HG02623 (cell line): ENCODE results near the gene RNF11.
A peak's percentile ranks its signal among the peaks of the same experiment; 100 is the strongest.
"Not testable (repeated sequence)": the region's sequence is repeated elsewhere in the genome, so short reads cannot be mapped to it uniquely, and the experiment has no call there.

ENCODE experiments used
- ATAC-seq: cut with Tn5 transposase; IDR thresholded peaks from one replicate; pipeline ENCODE4 v1.9.1; 2021; ENCODE audit warnings: moderate library complexity; ENCODE audit not compliant: unreplicated experiment

RNF11 gene

DNA sequence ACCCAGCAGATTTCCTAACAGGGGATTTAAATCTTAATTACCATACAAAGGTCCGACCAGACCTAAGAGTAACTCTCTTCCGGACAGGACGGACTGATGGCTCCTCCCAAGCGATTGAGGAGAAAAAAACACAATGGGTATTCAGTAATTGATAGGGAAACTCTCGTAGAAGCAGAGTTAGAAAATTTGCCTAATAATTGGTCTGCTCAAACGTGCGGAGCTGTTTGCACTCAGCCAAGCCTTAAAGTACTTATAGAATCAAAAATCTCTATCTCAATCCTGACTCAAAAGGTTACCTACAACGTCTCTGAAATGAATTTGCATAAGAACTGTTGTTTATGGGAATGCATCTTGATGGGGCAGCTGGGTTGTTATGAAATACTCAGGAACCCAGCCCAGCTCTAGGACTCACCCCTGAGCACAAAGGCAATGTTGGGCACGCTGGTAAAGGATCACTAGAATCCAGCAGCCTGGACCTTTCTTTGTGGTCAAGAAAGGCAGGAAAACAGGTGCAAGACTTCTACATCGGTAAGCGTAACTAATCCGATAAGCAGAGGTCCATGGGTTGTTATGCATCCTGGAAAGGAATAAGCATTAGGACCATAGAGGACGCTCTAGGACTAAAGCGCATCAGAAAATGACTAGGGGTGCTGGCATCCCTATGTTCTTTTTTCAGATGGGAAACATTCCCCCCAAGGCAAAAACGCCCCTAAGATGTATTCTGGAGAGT, 8.7 kb upstream of the RNF11 start:
- ATAC-seq = not testable (repeated sequence)

GRCh38 chr1:51228471-51228870, 7.6 kb upstream of the RNF11 start:
- not testable (repeated sequence) for ATAC-seq

DNA sequence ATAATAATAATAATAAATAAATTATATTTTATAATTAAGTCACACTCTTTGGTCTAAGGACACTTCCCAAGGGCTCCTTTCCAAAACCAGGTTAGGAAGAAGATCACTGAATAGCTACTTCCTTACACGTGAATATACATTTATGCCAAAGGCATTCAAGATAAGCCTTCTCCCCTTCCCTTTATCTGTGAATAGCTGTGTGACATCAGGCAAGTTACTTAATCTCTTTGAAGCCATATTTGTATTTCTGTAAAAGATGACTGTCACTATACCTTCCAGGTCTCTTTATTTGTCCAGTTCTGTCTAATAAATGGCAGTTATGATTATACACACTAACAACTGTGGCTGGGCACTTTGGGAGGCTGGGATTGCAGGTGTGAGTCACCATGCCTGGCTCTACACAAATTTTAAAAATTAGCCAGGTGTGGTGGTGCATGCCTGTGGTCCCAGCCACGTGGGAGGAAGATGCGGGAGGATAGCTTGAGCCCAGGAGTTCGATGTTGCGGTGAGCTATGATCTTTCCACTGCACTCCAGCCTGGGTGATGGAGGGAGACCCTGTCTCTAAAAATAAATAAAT, 5.5 kb upstream of the RNF11 start:
- ATAC-seq = no peak

DNA sequence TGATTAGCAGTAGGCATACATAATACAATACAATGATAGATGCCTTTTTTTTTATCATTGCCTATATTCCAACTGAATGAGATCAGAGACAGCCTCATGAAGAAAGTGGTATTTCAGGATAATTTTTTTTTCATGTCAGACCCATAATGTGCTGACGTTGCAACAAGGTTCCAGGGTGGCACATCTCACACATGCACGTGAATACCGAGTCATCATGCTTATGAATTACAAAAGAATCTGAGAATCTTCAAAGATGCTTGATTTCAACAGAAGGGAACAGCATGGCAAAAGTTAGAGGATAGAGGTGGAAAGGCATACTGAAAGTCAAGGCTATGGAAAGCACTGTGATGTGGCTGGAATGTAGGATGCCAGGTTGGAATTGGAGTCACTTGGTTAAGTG, 5.0 kb upstream of the RNF11 start:
- no peak for ATAC-seq

- no peak for ATAC-seq
These were observed 4.2 kb upstream of the RNF11 start for GRCh38 chr1:51231896-51232295.

- not testable (repeated sequence) for ATAC-seq
These were observed 1.8 kb upstream of the RNF11 start for GRCh38 chr1:51234236-51234635.

DNA sequence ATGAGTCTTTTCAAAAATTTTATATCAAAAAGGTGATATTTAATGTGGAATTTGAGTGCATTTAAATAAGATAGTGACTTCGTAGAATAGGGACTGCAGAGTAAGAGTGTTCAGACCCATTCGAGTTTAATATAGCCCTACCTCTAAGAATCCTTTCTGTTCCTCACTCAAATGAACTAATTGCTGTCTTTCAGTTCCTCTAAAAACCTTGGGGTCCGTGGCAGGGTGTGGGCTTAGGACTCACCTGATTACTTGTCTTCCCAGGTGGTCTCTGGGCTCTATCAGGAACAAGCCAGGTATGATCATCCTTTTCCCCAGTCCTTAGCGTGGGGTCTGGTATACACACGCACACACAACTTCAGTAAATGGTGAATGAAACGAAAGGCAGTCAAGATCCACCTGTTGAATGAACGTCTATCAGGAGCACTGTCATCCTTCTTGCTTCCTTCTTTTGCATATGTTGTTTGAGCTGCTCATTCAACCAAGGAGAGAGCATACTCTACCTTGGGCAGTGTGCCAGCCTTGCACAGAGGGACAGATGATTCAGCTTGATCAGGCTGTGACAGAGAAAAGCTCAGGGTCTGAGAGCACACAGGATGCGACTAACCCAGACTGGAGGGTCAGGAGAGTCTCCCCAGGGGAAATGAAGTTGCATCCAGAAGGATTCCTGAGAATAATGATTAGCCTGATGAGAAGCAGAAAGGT, 1.2 kb upstream of the RNF11 start:
- ATAC-seq = peak; percentile 56

GRCh38 chr1:51236531-51237350, 668 bp downstream of the RNF11 start:
- ATAC-seq = peak; percentile 1

GRCh38 chr1:51237351-51238033, 1.4 kb downstream of the RNF11 start:
- no peak for ATAC-seq

DNA sequence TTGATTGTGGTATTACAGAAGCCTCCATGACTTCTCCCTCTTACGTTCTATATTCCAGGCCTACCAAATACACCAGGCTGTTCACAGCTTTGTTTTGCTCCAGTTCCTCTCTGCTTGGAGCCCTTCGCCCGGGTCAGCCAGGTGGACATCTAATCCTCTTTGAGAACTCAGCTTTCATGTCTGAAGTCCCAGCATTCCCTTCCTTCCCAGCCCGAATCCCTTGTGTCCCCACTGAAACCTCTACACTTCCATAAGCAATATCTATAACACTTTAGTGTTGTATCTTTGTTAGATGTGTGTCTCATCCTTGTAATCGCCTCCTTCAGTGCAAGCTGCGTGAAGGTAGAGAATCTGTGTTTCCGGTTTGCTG, 1.9 kb downstream of the RNF11 start:
- ATAC-seq = no peak

DNA sequence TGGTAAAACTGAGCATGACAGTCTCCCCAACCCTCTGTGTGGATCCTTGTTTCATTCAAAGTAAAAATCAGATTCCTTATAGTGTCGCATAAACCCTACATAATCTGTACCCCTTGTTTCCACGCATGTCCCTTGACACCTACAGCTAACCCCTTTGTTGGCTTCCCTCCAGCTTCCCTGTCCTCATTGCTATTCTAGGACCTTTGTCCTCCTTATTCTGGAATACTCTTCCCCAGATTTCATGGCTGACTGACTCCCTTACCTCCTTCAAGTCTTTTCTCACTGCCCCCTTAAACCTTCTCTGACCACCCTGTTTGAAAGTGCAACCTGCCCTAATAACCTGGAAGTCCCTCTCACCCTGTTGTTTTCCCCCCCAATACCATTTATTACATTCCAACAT, 4.0 kb downstream of the RNF11 start:
- ATAC-seq = no peak

GRCh38 chr1:51241119-51241518, 5.0 kb downstream of the RNF11 start:
- ATAC-seq = no peak

GRCh38 chr1:51242546-51242945, 6.5 kb downstream of the RNF11 start:
- ATAC-seq = no peak

- peak; percentile 48 for ATAC-seq
These were observed 10.9 kb downstream of the RNF11 start for GRCh38 chr1:51247022-51247421.

DNA sequence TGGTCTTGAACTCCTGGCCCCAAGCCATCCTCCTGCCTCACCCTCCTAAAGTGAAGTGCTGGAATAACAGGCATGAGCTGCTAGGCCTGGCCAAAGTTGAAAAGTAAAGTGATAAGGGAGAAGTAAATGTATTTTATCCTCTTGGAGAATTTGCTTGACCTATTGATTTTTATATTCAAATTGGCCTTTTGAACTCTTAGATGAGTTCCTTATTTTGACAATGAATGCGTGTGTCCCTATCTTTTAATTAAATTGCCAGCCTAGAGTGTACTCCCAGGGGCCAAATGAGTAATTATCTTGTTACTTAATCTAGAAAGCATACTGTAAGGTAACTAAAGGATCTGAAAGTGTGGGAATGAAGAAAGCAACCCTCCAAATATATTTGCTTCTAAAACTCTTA, 11.4 kb downstream of the RNF11 start:
- no peak for ATAC-seq

DNA sequence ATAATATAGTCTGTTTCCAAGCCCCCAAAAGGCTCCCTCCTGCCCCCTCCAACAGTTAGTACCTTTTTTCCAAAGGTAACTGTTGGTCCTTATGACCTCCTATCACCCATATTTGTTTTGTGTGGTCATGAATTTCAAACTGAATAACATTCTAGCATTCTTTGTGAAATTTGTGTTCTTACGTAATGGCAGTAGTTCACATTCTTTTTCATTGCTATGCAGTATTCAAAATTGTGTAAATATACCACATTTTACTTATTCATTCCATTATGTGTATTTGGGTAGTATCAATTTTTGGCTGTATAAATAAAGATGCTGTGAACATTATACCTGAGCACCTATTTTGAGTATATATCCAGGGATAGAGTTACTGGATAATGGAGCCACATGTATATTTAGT, 13.4 kb downstream of the RNF11 start:
- no peak for ATAC-seq

GRCh38 chr1:51250729-51251128, 14.7 kb downstream of the RNF11 start:
- ATAC-seq = not testable (repeated sequence)

DNA sequence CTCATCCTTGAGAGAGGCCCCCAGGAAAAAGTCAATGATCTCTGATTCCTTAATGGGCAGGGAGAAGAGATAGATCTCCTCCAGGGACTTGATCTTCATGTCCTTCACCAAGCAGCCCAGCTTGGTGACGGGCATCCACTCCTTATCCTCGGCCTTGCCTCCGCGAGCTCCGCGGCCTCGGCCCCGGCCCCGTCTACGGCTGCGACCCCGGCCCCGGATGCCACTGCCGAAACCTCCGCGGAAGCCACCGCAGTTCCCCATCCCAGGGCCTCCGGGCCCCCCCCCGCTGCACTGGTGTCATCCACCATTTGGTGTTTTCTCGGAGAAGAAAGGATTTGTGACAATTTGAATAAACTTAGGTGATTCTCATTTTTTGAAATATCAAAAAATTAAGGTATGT, 15.1 kb downstream of the RNF11 start:
- ATAC-seq = not testable (repeated sequence)

- ATAC-seq = no peak
These were observed 16.3 kb downstream of the RNF11 start for GRCh38 chr1:51252366-51252765.

GRCh38 chr1:51253691-51254090, 17.6 kb downstream of the RNF11 start:
- ATAC-seq = no peak

GRCh38 chr1:51255331-51255730, 19.3 kb downstream of the RNF11 start:
- ATAC-seq = no peak
